Measurements from ENCODE around the gene SIX2. TPM values are rescaled to one million over a fixed set of nuclear protein-coding genes. Genes with fewer than 3 reads are reported as not detected.

Gene SIX2
- polyA plus RNA-seq, 1 experiment, result 0.36 TPM

GRCh38 chr2:44981714-44982108 is 27.5 kb downstream of the SIX2 start:
- H3K36me3 ChIP-seq (ENCODE audit: control insufficient read depth, insufficient read depth, low read length), result no peaks in the 10 kb centered on the region
- ChIA-PET POLR2A (no interaction called here), CTCF (interaction anchor here (0.5 to 10.4 kb wide), 53 partner anchors 9 to 652 kb away, joined by 3 to 182 read pairs (median 4); no protein-coding TSS in a partner anchor)
- peaks cover 7% of the 10 kb centered on the region; the same call in 1 of the 2 replicates for H3K27me3 ChIP-seq (ENCODE audit: control insufficient read depth, insufficient read depth, low read length)
- no peak overlapping the region for H3K4me3 ChIP-seq (ENCODE audit: low read depth, low read length)
- TF ChIP-seq CTCF (IDR thresholded peaks at IDR 0.05; ENCODE audit: insufficient read depth, low read depth, low read length), result peak; percentile 83
- DNase-seq (ENCODE audit: low read depth), result no peak

GRCh38 chr2:44980751-44981713 is 28.2 kb downstream of the SIX2 start:
- DNase-seq (ENCODE audit: low read depth), result no peak
- CTCF ChIA-PET, result interaction anchor here (0.5 to 10.4 kb wide), 47 partner anchors 10 to 652 kb away, joined by 3 to 182 read pairs (median 4); no protein-coding TSS in a partner anchor
- Histone ChIP-seq H3K4me3 (ENCODE audit: low read depth, low read length) (no peak overlapping the region), H3K36me3 (ENCODE audit: control insufficient read depth, insufficient read depth, low read length) (no peaks in the 10 kb centered on the region), H3K27me3 (ENCODE audit: control insufficient read depth, insufficient read depth, low read length) (peaks cover 7% of the 10 kb centered on the region; the same call in 1 of the 2 replicates)
- TF ChIP-seq CTCF (IDR thresholded peaks at IDR 0.05; ENCODE audit: insufficient read depth, low read depth, low read length), result no peak
- POLR2A ChIA-PET, result interaction anchor here (0.5 kb wide), 1 partner anchor 670 kb away, joined by 3 read pairs; no protein-coding TSS in a partner anchor

GRCh38 chr2:44979581-44979980 is 29.7 kb downstream of the SIX2 start:
- no peak for TF ChIP-seq CTCF (IDR thresholded peaks at IDR 0.05; ENCODE audit: insufficient read depth, low read depth, low read length)
- POLR2A ChIA-PET, result no interaction called here
- CTCF ChIA-PET, result interaction anchor here (1.0 to 10.4 kb wide), 3 partner anchors 8 to 515 kb away, joined by 3 to 182 read pairs (median 32); no protein-coding TSS in a partner anchor
- H3K4me3 ChIP-seq (ENCODE audit: low read depth, low read length), result no peak overlapping the region
- H3K27me3 ChIP-seq (ENCODE audit: control insufficient read depth, insufficient read depth, low read length), result peaks cover 7% of the 10 kb centered on the region; the same call in 1 of the 2 replicates
- no peak for DNase-seq (ENCODE audit: low read depth)
- H3K36me3 ChIP-seq (ENCODE audit: control insufficient read depth, insufficient read depth, low read length), result no peaks in the 10 kb centered on the region

GRCh38 chr2:44975571-44976450 is 33.4 kb downstream of the SIX2 start:
- no peak for DNase-seq (ENCODE audit: low read depth)
- POLR2A ChIA-PET, result no interaction called here
- CTCF ChIA-PET, result interaction anchor here (2.0 to 6.7 kb wide), 2 partner anchors 19 to 519 kb away, joined by 8 to 44 read pairs; no protein-coding TSS in a partner anchor

More at GRCh38 chr2:44975571-44976450, 33.4 kb downstream of the SIX2 start:
- H3K27me3 ChIP-seq (ENCODE audit: control insufficient read depth, insufficient read depth, low read length), result peaks cover 7% of the 10 kb centered on the region
- no peak for TF ChIP-seq CTCF (IDR thresholded peaks at IDR 0.05; ENCODE audit: insufficient read depth, low read depth, low read length)
- H3K36me3 ChIP-seq (ENCODE audit: control insufficient read depth, insufficient read depth, low read length), result no peaks in the 10 kb centered on the region
- H3K4me3 ChIP-seq (ENCODE audit: low read depth, low read length), result no peak overlapping the region
